SK-N-SH (cell line): ENCODE results near the gene AVPR1B. TPM values are rescaled to one million over a fixed set of nuclear protein-coding genes. Genes with fewer than 3 reads are reported as not detected.

ENCODE experiments used
- CTCF ChIA-PET: fragments of 300-600, 350-600 bp; formaldehyde crosslinking; extraction: SDS; loops from one replicate; lab custom pipeline; 2021; lab: Yijun Ruan, JAX
- POLR2A ChIA-PET: fragments of 350-600 bp; sonication (Branson Sonifier 250); formaldehyde crosslinking; extraction: SDS; loops from one replicate; lab custom pipeline; 2020; ENCODE audit warnings: antibody characterized with exemption, inconsistent platforms; lab: Yijun Ruan, JAX
- DNase-seq: peaks from one replicate; pipeline ENCODE4 v3.0.0; 2012
- H2AFZ ChIP-seq: fragments of 200-600 bp; sonication (generic); 2 replicates; pipeline ENCODE4 v1.8.1; 2016; ENCODE audit warnings: antibody characterized with exemption, mild to moderate bottlenecking, low read depth
- H3F3A ChIP-seq: fragments of 200-600 bp; sonication (generic); replicated peaks from 2 replicates; pipeline ENCODE3; 2016; ENCODE audit warnings: antibody characterized with exemption, mild to moderate bottlenecking; ENCODE audit not compliant: insufficient read depth
- H3K27ac ChIP-seq, 2 experiments: fragments of 200-500 bp in 1 of 2; fragments of 200-600 bp in 1 of 2; sonication (Bioruptor generic) in 1 of 2; sonication (generic), shearing (Covaris generic) in 1 of 2; 2 replicates each; pipeline versions ENCODE4 v1.5.1 to v1.6.1; 2014 to 2016; ENCODE audit warnings: low read depth in 2 of 2, inconsistent platforms in 1 of 2, low read length in 1 of 2, mild to moderate bottlenecking in 1 of 2, mixed read lengths in 1 of 2
- H3K27me3 ChIP-seq: fragments of 200-600 bp; sonication (generic), shearing (Covaris generic); 2 replicates; pipeline ENCODE4 v1.6.1; 2016; ENCODE audit warnings: mixed run types; ENCODE audit not compliant: insufficient read depth
- H3K36me3 ChIP-seq, 2 experiments: fragments of 200-500 bp in 1 of 2; fragments of 200-600 bp in 1 of 2; sonication (Bioruptor generic) in 1 of 2; sonication (generic) in 1 of 2; replicated peaks in 1 of 2; 2 replicates each; pipeline versions ENCODE3 to v1.5.1; 2014 to 2016; ENCODE audit warnings: low read length in 1 of 2, mild to moderate bottlenecking in 1 of 2; ENCODE audit not compliant: insufficient read depth in 2 of 2, control insufficient read depth in 1 of 2
- H3K4me1 ChIP-seq, 2 experiments: fragments of 200-500 bp in 1 of 2; fragments of 200-600 bp in 1 of 2; sonication (Bioruptor generic) in 1 of 2; sonication (generic), shearing (Covaris generic) in 1 of 2; 2 replicates each; pipeline versions ENCODE4 v1.5.1 to v1.6.1; 2014 to 2016; ENCODE audit warnings: low read depth in 1 of 2, low read length in 1 of 2, mixed run types in 1 of 2; ENCODE audit not compliant: insufficient read depth in 2 of 2, control insufficient read depth in 1 of 2
- H3K4me2 ChIP-seq: fragments of 200-600 bp; sonication (generic), shearing (Covaris generic); 2 replicates; pipeline ENCODE4 v1.6.1; 2017; ENCODE audit warnings: mixed run types
- H3K4me3 ChIP-seq, 2 experiments: fragments of 200-500 bp in 1 of 2; fragments of 200-600 bp in 1 of 2; sonication (Bioruptor generic) in 1 of 2; sonication (generic), shearing (Covaris generic) in 1 of 2; 2 replicates each; pipeline versions ENCODE4 v1.5.1 to v1.8.1; 2014 to 2016; ENCODE audit warnings: low read depth in 2 of 2, inconsistent platforms in 1 of 2, low read length in 1 of 2, mild to moderate bottlenecking in 1 of 2, mixed read lengths in 1 of 2, moderate library complexity in 1 of 2
- H3K79me2 ChIP-seq: fragments of 200-600 bp; sonication (generic); 2 replicates; pipeline ENCODE4 v1.8.1; 2017; ENCODE audit warnings: mild to moderate bottlenecking; ENCODE audit not compliant: insufficient read depth
- H3K9ac ChIP-seq: fragments of 200-600 bp; sonication (generic); 2 replicates; pipeline ENCODE4 v1.6.1; 2017; ENCODE audit warnings: mixed run types
- H3K9me2 ChIP-seq: fragments of 200-600 bp; sonication (generic); 2 replicates; pipeline ENCODE4 v1.6.1; 2017; ENCODE audit warnings: mixed run types
- H3K9me3 ChIP-seq: fragments of 200-600 bp; sonication (generic); 2 replicates; pipeline ENCODE4 v1.6.1; 2017; ENCODE audit warnings: mixed run types, mild to moderate bottlenecking, moderate library complexity
- H4K20me1 ChIP-seq: fragments of 200-600 bp; sonication (generic); 2 replicates; pipeline ENCODE4 v1.6.1; 2017; ENCODE audit warnings: mild to moderate bottlenecking, mixed run types; ENCODE audit not compliant: insufficient read depth
- CHD2 ChIP-seq: fragments of 150-350 bp; IDR thresholded peaks from 2 replicates; pipeline ENCODE4 v1.6.1; 2018; ENCODE audit warnings: low read length; ENCODE audit not compliant: partially characterized antibody
- EP300 ChIP-seq, 2 experiments: IDR thresholded peaks; 2 replicates each; pipeline versions ENCODE4 v1.4.0 to v1.6.1; 2012; ENCODE audit warnings: borderline replicate concordance in 1 of 2, low read depth in 1 of 2, low read length in 1 of 2
- EZH2phosphoT487 ChIP-seq: fragments of 200-600 bp; sonication (generic); IDR thresholded peaks from 2 replicates; pipeline ENCODE4 v1.6.1; 2017; ENCODE audit warnings: low read depth, mixed run types, mild to moderate bottlenecking, antibody characterized with exemption, moderate library complexity, borderline replicate concordance
- FOXJ3 ChIP-seq: sonication (generic); formaldehyde crosslinking; IDR thresholded peaks from 2 replicates; pipeline ENCODE4 v1.5.1; 2020; ENCODE audit warnings: mild to moderate bottlenecking, missing genetic modification reagents
- FOXM1 ChIP-seq: IDR thresholded peaks from 2 replicates; pipeline ENCODE4 v1.4.0; 2012; ENCODE audit warnings: low read depth, mild to moderate bottlenecking
- GATA2 ChIP-seq: sonication (generic); formaldehyde crosslinking; IDR thresholded peaks from 2 replicates; pipeline ENCODE4 v1.5.0; 2020; ENCODE audit warnings: mild to moderate bottlenecking, missing genetic modification reagents
- JUND ChIP-seq: IDR thresholded peaks from 2 replicates; pipeline ENCODE4 v1.4.0; 2012
- MEF2A ChIP-seq: IDR thresholded peaks from 2 replicates; pipeline ENCODE4 v1.4.0; 2012; ENCODE audit warnings: low read depth, borderline replicate concordance
- MXI1 ChIP-seq: IDR thresholded peaks from 2 replicates; pipeline ENCODE4 v1.6.1; 2012; ENCODE audit warnings: mild to moderate bottlenecking, low read depth, low read length, improper control_type of control experiment
- NFIC ChIP-seq: IDR thresholded peaks from 2 replicates; pipeline ENCODE4 v1.4.0; 2012; ENCODE audit warnings: borderline replicate concordance
- NRF1 ChIP-seq: IDR thresholded peaks from 2 replicates; pipeline ENCODE4 v1.6.1; 2012; ENCODE audit warnings: low read depth, mild to moderate bottlenecking, low read length
- PBX3 ChIP-seq: IDR thresholded peaks from 2 replicates; pipeline ENCODE4; 2012
- POLR2AphosphoS5 ChIP-seq: IDR thresholded peaks from 2 replicates; pipeline ENCODE4 v1.6.1; 2012; ENCODE audit warnings: low read depth, low read length
- RCOR1 ChIP-seq: fragments of 150-350 bp; IDR thresholded peaks from 2 replicates; pipeline ENCODE4 v1.6.1; 2017; ENCODE audit warnings: antibody characterized with exemption, low read length
- SIN3A ChIP-seq: IDR thresholded peaks from 2 replicates; pipeline ENCODE4 v1.6.1; 2012; ENCODE audit warnings: low read depth, mild to moderate bottlenecking, low read length, moderate library complexity, borderline replicate concordance
- USF2 ChIP-seq: fragments of 150-350 bp; IDR thresholded peaks from 2 replicates; pipeline ENCODE4 v1.6.1; 2017; ENCODE audit warnings: antibody characterized with exemption, low read length, low read depth, borderline replicate concordance
- YY1 ChIP-seq: IDR thresholded peaks from 2 replicates; pipeline ENCODE4 v1.4.0; 2012; ENCODE audit warnings: low read depth, mild to moderate bottlenecking
- WGBS: methylation state at CpG from one replicate; pipeline ENCODE4 v1.1.6; 2017; ENCODE audit warnings: low lambda C conversion rate; 5-methylcytosine and 5-hydroxymethylcytosine counted together
- polyA plus RNA-seq, 3 experiments: library from polyadenylated mRNA; depleted of rRNA; stranded (reverse); fragments of >200 nt; gene quantifications; 2 replicates each; pipeline ENCODE4 v1.2.3, GENCODE V29; 2012
- TF ChIP-seq, protein P1 (sequence below): fragments of 150-350 bp; IDR thresholded peaks from 2 replicates; pipeline ENCODE4 v1.6.1; 2016; ENCODE audit warnings: mild to moderate bottlenecking, low read depth, low read length
- TF ChIP-seq, protein P2 (sequence below): IDR thresholded peaks from 2 replicates; pipeline ENCODE4 v1.6.1; 2012; ENCODE audit warnings: mild to moderate bottlenecking, low read depth, low read length, moderate library complexity

AVPR1B gene
- polyA plus RNA-seq, 1 of the 3 experiments (the other 2 are of a cell fraction) = not detected

GRCh38 chr1:206127336-206127735, 10.1 kb upstream of the AVPR1B start:
- no peaks in the 10 kb centered on the region for H3K36me3 ChIP-seq
- POLR2A ChIA-PET = no interaction called here
- H3K4me3 ChIP-seq = no peak overlapping the region
- H3K79me2 ChIP-seq = no peaks in the 10 kb centered on the region
- CTCF ChIA-PET = interaction anchor here (1.1 to 1.3 kb wide), 2 partner anchors 21 to 854 kb away, joined by 3 to 5 read pairs; no protein-coding TSS in a partner anchor
- TF ChIP-seq JUND (no peak), EZH2phosphoT487 (no peak), NFIC (no peak), FOXM1 (no peak)
- H3K4me1 ChIP-seq = no peaks in the 10 kb centered on the region
- no peak overlapping the region for H3K9ac ChIP-seq
- DNase-seq = no peak
- no peaks in the 10 kb centered on the region for H4K20me1 ChIP-seq
- WGBS = 55% methylated on average over 8 of the region's 9 CpGs
- no peak overlapping the region for H3K4me2 ChIP-seq
- H3K27me3 ChIP-seq = peaks cover 31% of the 10 kb centered on the region; the same call in 1 of the 2 replicates
- H2AFZ ChIP-seq = no peak overlapping the region
- no peaks in the 10 kb centered on the region for H3F3A ChIP-seq
- no peak overlapping the region for H3K27ac ChIP-seq
- no peaks in the 10 kb centered on the region for H3K9me2 ChIP-seq
- no peaks in the 10 kb centered on the region for H3K9me3 ChIP-seq

GRCh38 chr1:206125346-206125745, 8.2 kb upstream of the AVPR1B start:
- Histone ChIP-seq H3K27ac (no peak overlapping the region), H3K9me3 (peaks cover 10% of the 10 kb centered on the region; the same call in 1 of the 2 replicates), H3K4me1 (no peaks in the 10 kb centered on the region), H3K9me2 (no peaks in the 10 kb centered on the region), H4K20me1 (no peaks in the 10 kb centered on the region), H3F3A (no peaks in the 10 kb centered on the region), H3K36me3 (no peaks in the 10 kb centered on the region), H3K4me3 (no peak overlapping the region), H3K79me2 (no peaks in the 10 kb centered on the region), H3K4me2 (no peak overlapping the region), H2AFZ (no peak overlapping the region), H3K27me3 (peaks cover 25% of the 10 kb centered on the region; the same call in 1 of the 2 replicates), H3K9ac (no peak overlapping the region)
- 53% methylated on average over 1 of the region's 1 CpG for WGBS
- no peak for DNase-seq
- TF ChIP-seq, protein P1, sequence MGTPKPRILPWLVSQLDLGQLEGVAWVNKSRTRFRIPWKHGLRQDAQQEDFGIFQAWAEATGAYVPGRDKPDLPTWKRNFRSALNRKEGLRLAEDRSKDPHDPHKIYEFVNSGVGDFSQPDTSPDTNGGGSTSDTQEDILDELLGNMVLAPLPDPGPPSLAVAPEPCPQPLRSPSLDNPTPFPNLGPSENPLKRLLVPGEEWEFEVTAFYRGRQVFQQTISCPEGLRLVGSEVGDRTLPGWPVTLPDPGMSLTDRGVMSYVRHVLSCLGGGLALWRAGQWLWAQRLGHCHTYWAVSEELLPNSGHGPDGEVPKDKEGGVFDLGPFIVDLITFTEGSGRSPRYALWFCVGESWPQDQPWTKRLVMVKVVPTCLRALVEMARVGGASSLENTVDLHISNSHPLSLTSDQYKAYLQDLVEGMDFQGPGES = no peak
- TF ChIP-seq POLR2AphosphoS5 (no peak), CHD2 (no peak), MXI1 (no peak), RCOR1 (no peak), EZH2phosphoT487 (no peak), MEF2A (no peak), FOXJ3 (no peak), SIN3A (no peak), NRF1 (no peak), JUND (no peak), GATA2 (CRISPR knock-in tag) (no peak), USF2 (no peak), YY1 (no peak), PBX3 (no peak), EP300 (IDR thresholded peaks at IDR 0.05; ENCODE audit: borderline replicate concordance in 1 of 2, low read depth in 1 of 2, low read length in 1 of 2) (no peak), FOXM1 (no peak)
- TF ChIP-seq, protein P2, sequence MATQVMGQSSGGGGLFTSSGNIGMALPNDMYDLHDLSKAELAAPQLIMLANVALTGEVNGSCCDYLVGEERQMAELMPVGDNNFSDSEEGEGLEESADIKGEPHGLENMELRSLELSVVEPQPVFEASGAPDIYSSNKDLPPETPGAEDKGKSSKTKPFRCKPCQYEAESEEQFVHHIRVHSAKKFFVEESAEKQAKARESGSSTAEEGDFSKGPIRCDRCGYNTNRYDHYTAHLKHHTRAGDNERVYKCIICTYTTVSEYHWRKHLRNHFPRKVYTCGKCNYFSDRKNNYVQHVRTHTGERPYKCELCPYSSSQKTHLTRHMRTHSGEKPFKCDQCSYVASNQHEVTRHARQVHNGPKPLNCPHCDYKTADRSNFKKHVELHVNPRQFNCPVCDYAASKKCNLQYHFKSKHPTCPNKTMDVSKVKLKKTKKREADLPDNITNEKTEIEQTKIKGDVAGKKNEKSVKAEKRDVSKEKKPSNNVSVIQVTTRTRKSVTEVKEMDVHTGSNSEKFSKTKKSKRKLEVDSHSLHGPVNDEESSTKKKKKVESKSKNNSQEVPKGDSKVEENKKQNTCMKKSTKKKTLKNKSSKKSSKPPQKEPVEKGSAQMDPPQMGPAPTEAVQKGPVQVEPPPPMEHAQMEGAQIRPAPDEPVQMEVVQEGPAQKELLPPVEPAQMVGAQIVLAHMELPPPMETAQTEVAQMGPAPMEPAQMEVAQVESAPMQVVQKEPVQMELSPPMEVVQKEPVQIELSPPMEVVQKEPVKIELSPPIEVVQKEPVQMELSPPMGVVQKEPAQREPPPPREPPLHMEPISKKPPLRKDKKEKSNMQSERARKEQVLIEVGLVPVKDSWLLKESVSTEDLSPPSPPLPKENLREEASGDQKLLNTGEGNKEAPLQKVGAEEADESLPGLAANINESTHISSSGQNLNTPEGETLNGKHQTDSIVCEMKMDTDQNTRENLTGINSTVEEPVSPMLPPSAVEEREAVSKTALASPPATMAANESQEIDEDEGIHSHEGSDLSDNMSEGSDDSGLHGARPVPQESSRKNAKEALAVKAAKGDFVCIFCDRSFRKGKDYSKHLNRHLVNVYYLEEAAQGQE = no peak
- ChIA-PET POLR2A (no interaction called here), CTCF (interaction anchor here (0.8 to 1.7 kb wide), 2 partner anchors 10 to 95 kb away, joined by 3 to 5 read pairs; no protein-coding TSS in a partner anchor)
